K562 (cell line): ENCODE measurements around the gene NDST4. TPM values are rescaled to one million over a fixed set of nuclear protein-coding genes. Genes with fewer than 3 reads are reported as not detected.

Experiments
- ATAC-seq: fragments of 200-7000 bp; cut with Tn5 transposase; 3 replicates; pipeline ENCODE4 v1.9.1; 2020; ENCODE audit warnings: moderate library complexity
- BruUV-seq: library from RNA; stranded (reverse); fragments of 400-500 nt; replicated peaks from 2 replicates; lab custom pipeline; 2021; lab: Mats Ljungman, UMichigan
- CTCF ChIA-PET: fragments of 300-600 bp; formaldehyde crosslinking; extraction: SDS; loops from one replicate; lab custom pipeline; 2021; ENCODE audit warnings: low intra/inter-chr PET ratio; lab: Yijun Ruan, JAX
- POLR2A ChIA-PET: fragments of 300-600, 350-650 bp; sonication (Branson Sonifier 250); formaldehyde crosslinking; extraction: SDS; loops from one replicate; lab custom pipeline; 2021; ENCODE audit warnings: antibody characterized with exemption, inconsistent platforms; lab: Yijun Ruan, JAX
- DNase-seq, 4 experiments: peaks; one replicate each; pipeline versions ENCODE4 v3.0.0 to v3.0.0-alpha.2; 2011 to 2018; ENCODE audit warnings: low spot score in 3 of 4, mixed read lengths in 3 of 4; ENCODE audit errors: extremely low read depth in 1 of 4
- FAIRE-seq: peaks from 2 replicates; lab custom pipeline; 2011; peaks lifted over from hg19 to GRCh38; lab: Jason Lieb, UNC
- H2AFZ ChIP-seq: 2 replicates; pipeline ENCODE4 v1.6.0; 2011; ENCODE audit warnings: low read depth, low read length, control low read depth, inconsistent platforms
- H3K27ac ChIP-seq: fragments of 200-600 bp; 3 replicates; pipeline ENCODE4 v1.8.0; 2011; ENCODE audit warnings: low read depth, mild to moderate bottlenecking, control low read depth, inconsistent platforms, low read length, moderate library complexity, mixed read lengths; ENCODE audit errors: extremely low read depth
- H3K27me3 ChIP-seq, 2 experiments: fragments of 300-600 bp in 1 of 2; 2 replicates in 1 of 2; 3 replicates in 1 of 2; pipeline versions ENCODE4 v1.6.0 to v1.8.0; 2011; ENCODE audit warnings: inconsistent platforms in 2 of 2, low read length in 2 of 2, mild to moderate bottlenecking in 1 of 2, mixed read lengths in 1 of 2, moderate library complexity in 1 of 2; ENCODE audit not compliant: control insufficient read depth in 2 of 2, insufficient read depth in 2 of 2
- H3K36me3 ChIP-seq: fragments of 300-600 bp; 3 replicates; pipeline ENCODE4 v1.8.0; 2011; ENCODE audit warnings: mild to moderate bottlenecking, low read length, inconsistent platforms; ENCODE audit not compliant: control insufficient read depth, insufficient read depth
- H3K4me1 ChIP-seq, 2 experiments: fragments of 200-600 bp in 1 of 2; replicated peaks in 1 of 2; 2 replicates in 1 of 2; 3 replicates in 1 of 2; pipeline versions ENCODE4 v1.5.1 to v1.8.0; 2011; ENCODE audit warnings: inconsistent platforms in 2 of 2, low read length in 2 of 2, mild to moderate bottlenecking in 1 of 2, mixed read lengths in 1 of 2, moderate library complexity in 1 of 2; ENCODE audit not compliant: control insufficient read depth in 2 of 2, insufficient read depth in 2 of 2
- H3K4me2 ChIP-seq: 2 replicates; pipeline ENCODE4 v1.6.1; 2011; ENCODE audit warnings: low read length, control low read depth, inconsistent platforms, mixed read lengths; ENCODE audit not compliant: insufficient read depth
- H3K4me3 ChIP-seq: fragments of 200-600 bp; sonication (generic), shearing (Covaris generic); 2 replicates; pipeline ENCODE4 v1.5.1; 2016; ENCODE audit warnings: control low read depth, inconsistent platforms
- H3K79me2 ChIP-seq: fragments of 200-600 bp; 3 replicates; pipeline ENCODE4 v1.8.0; 2011; ENCODE audit warnings: low read length, inconsistent platforms; ENCODE audit not compliant: control insufficient read depth, insufficient read depth
- H3K9ac ChIP-seq, 2 experiments: 2 replicates each; pipeline versions ENCODE4 v1.6.0 to v1.6.1; 2011; ENCODE audit warnings: low read depth in 2 of 2, low read length in 2 of 2, control low read depth in 1 of 2, inconsistent platforms in 1 of 2, mild to moderate bottlenecking in 1 of 2, mixed read lengths in 1 of 2; ENCODE audit not compliant: insufficient read depth in 1 of 2
- H3K9me1 ChIP-seq: one replicate; pipeline ENCODE4 v1.6.0; 2011; ENCODE audit warnings: inconsistent platforms, mild to moderate bottlenecking, low read length, moderate library complexity; ENCODE audit not compliant: control insufficient read depth, insufficient read depth
- H3K9me3 ChIP-seq: replicated peaks from 2 replicates; pipeline ENCODE4 v1.5.1; 2011; ENCODE audit warnings: low read depth, low read length, inconsistent platforms; ENCODE audit not compliant: control insufficient read depth, insufficient read depth
- H4K20me1 ChIP-seq: replicated peaks from 2 replicates; pipeline ENCODE4 v1.6.1; 2011; ENCODE audit warnings: low read length, inconsistent platforms, mixed read lengths; ENCODE audit not compliant: control insufficient read depth, insufficient read depth
- CBX2 ChIP-seq: fragments of 200-600 bp; sonication (generic); IDR thresholded peaks from one replicate; pipeline ENCODE4 v1.6.1; 2012; ENCODE audit warnings: mild to moderate bottlenecking, low read length, inconsistent platforms; ENCODE audit not compliant: insufficient read depth, poor library complexity, severe bottlenecking
- CTCF ChIP-seq, 3 experiments: IDR thresholded peaks in 2 of 3; conservative IDR thresholded peaks in 1 of 3; 2 replicates each; pipeline ENCODE4 v1.5.1; 2011 to 2012; ENCODE audit warnings: low read length in 3 of 3, mild to moderate bottlenecking in 3 of 3, control low read depth in 2 of 3, improper control_type of control experiment in 1 of 3, inconsistent platforms in 1 of 3, low read depth in 1 of 3, mixed read lengths in 1 of 3, moderate library complexity in 1 of 3; ENCODE audit not compliant: insufficient read depth in 2 of 3
- MAFK ChIP-seq: IDR thresholded peaks from 2 replicates; pipeline ENCODE4 v1.6.1; 2011; ENCODE audit warnings: low read length, improper control_type of control experiment
- RAD21 ChIP-seq, 2 experiments: fragments of 250-450 bp in 1 of 2; fragments of 450-650 bp in 1 of 2; sonication (Bioruptor Pico) in 1 of 2; formaldehyde crosslinking in 1 of 2; IDR thresholded peaks in 1 of 2; conservative IDR thresholded peaks in 1 of 2; 2 replicates each; pipeline versions ENCODE4 v1.4.0 to v1.8.0; 2020 to 2022; ENCODE audit warnings: mild to moderate bottlenecking in 2 of 2, moderate library complexity in 1 of 2
- RBM14 ChIP-seq: fragments of 200-400 bp; formaldehyde crosslinking; IDR thresholded peaks from 2 replicates; pipeline ENCODE4 v1.6.1; 2018; ENCODE audit warnings: low read depth, mild to moderate bottlenecking, low read length, moderate library complexity, borderline replicate concordance; ENCODE audit not compliant: insufficient read depth
- SMC3 ChIP-seq: conservative IDR thresholded peaks from 2 replicates; pipeline ENCODE4 v1.6.1; 2011; ENCODE audit warnings: low read depth, low read length, improper control_type of control experiment; ENCODE audit not compliant: insufficient read depth
- SNRNP70 ChIP-seq: fragments of 200-400 bp; formaldehyde crosslinking; optimal IDR thresholded peaks from 2 replicates; pipeline ENCODE3; 2017; ENCODE audit warnings: low read depth, low read length
- STAG1 ChIP-seq: sonication (generic); formaldehyde crosslinking; IDR thresholded peaks from 2 replicates; pipeline ENCODE4 v1.5.0; 2020; ENCODE audit warnings: missing genetic modification reagents, borderline replicate concordance
- ZNF354B ChIP-seq: fragments of 250-450 bp; sonication (Bioruptor Pico); IDR thresholded peaks from 2 replicates; pipeline ENCODE4 v1.4.0; 2020
- WGBS: fragments of 100-300 bp; shearing (Covaris generic); methylation state at CpG from one replicate; pipeline ENCODE4 v1.1.6; 2016; ENCODE audit warnings: low coverage, mixed read lengths; ENCODE audit not compliant: insufficient coverage; ENCODE audit errors: missing lambda C conversion rate; 5-methylcytosine and 5-hydroxymethylcytosine counted together
- in situ Hi-C: fragments of 300-500 bp; cut with MboI; formaldehyde crosslinking; loops from 4 replicates; pipeline ENCODE4 v1.15.0; 2018; ENCODE audit warnings: inconsistent platforms, mixed read lengths
- intact Hi-C: fragments of 100-400 bp; cut with micrococcal nuclease; formaldehyde crosslinking; loops from 2 replicates; pipeline ENCODE4 v1.14.2; 2022
- polyA plus RNA-seq, 8 experiments: library from polyadenylated mRNA; depleted of rRNA in 4 of 8; stranded (reverse) in 5 of 8; unstranded in 3 of 8; fragments of >200 nt; fragmentation: Nextera tagmentation in 2 of 8; fragmentation: Illumina TruSeq in 1 of 8; extraction: Ambion mirVana in 2 of 8; extraction: Trizol in 1 of 8; gene quantifications; 2 replicates each; pipeline versions ENCODE4 v1.2.1 to v1.2.3, GENCODE V29; 2011 to 2014; ENCODE audit warnings: inconsistent platforms in 1 of 8, missing spikeins in 1 of 8
- total RNA-seq, 7 experiments: library from RNA; depleted of rRNA in 6 of 7; stranded (reverse); fragments of >200 nt in 6 of 7; fragmentation: Illumina TruSeq in 2 of 7; extraction: Trizol in 2 of 7; gene quantifications; 2 replicates each; pipeline versions ENCODE4 v1.2.1 to v1.2.3, GENCODE V29; 2011 to 2021; ENCODE audit warnings: low replicate concordance in 1 of 7

NDST4 gene
- total and polyA plus RNA-seq, 9 of the 15 experiments (the other 6 are each of a cell fraction or from before 2014, with no cell fraction given): not detected

- no peak for FAIRE-seq
- WGBS: 0% methylated on average over 4 of the region's 4 CpGs
- Histone ChIP-seq H3K4me2 (no peak overlapping the region), H3K27ac (no peak overlapping the region), H3K9ac (no peak overlapping the region), H3K27me3 (no peaks in the 10 kb centered on the region), H3K36me3 (no peaks in the 10 kb centered on the region), H3K9me3 (no peaks in the 10 kb centered on the region), H3K4me3 (no peak overlapping the region), H3K79me2 (no peaks in the 10 kb centered on the region), H4K20me1 (no peaks in the 10 kb centered on the region), H3K9me1 (no peaks in the 10 kb centered on the region), H2AFZ (no peak overlapping the region), H3K4me1 (no peaks in the 10 kb centered on the region)
- ChIA-PET POLR2A (no interaction called here), CTCF (no interaction called here)
- TF ChIP-seq ZNF354B (CRISPR knock-in tag) (no peak), CBX2 (no peak), STAG1 (CRISPR knock-in tag) (no peak)
- DNase-seq: no peak
- intact Hi-C loops: loop anchor here (2.0 kb wide), 1 partner anchor 75 kb away; no protein-coding TSS in a partner anchor
- no TSS peak for BruUV-seq
- in situ Hi-C loops: no loop called here
- no peak for ATAC-seq
Observed at GRCh38 chr4:114811564-114812301, 301.7 kb downstream of the NDST4 start.

GRCh38 chr4:114807759-114808404 is 305.5 kb downstream of the NDST4 start:
- BruUV-seq: no TSS peak
- no peaks in the 10 kb centered on the region for H4K20me1 ChIP-seq
- no peak overlapping the region for H3K4me3 ChIP-seq
- ATAC-seq (peak; percentile 87), DNase-seq (peak; percentile 41 to 62 (median 48)), FAIRE-seq (peak; percentile 74)
- H3K9ac ChIP-seq: no peak overlapping the region
- H3K9me3 ChIP-seq: no peaks in the 10 kb centered on the region
- WGBS: 7% methylated on average over 14 of the region's 14 CpGs
- in situ Hi-C loops: no loop called here
- H3K4me1 ChIP-seq: no peaks in the 10 kb centered on the region
- H3K27ac ChIP-seq: no peak overlapping the region
- no peaks in the 10 kb centered on the region for H3K79me2 ChIP-seq
- no peak for TF ChIP-seq MAFK
- TF ChIP-seq CTCF (IDR thresholded peaks at IDR 0.05 in 2 of 3, conservative IDR thresholded peaks at IDR 0.05 in 1 of 3; ENCODE audit: insufficient read depth in 2 of 3, low read depth in 1 of 3, low read length in 3 of 3): peak; percentile 58 to 73 (median 61)
- TF ChIP-seq SNRNP70: no peak
- no peak for TF ChIP-seq RBM14
- peak in 1 of 2 experiments; percentile 39; a peak in 1 of 4 replicates for TF ChIP-seq RAD21 (CRISPR knock-in tag; conservative IDR thresholded peaks at IDR 0.05 in 1 of 2, IDR thresholded peaks at IDR 0.05 in 1 of 2)
- TF ChIP-seq SMC3: 0 out of 2 replicates have a peak, but pooled peaks have one; percentile 14
- intact Hi-C loops: loop anchor here (2.0 to 5.0 kb wide), 2 partner anchors 421 to 1416 kb away; no protein-coding TSS in a partner anchor
- CTCF ChIA-PET: no interaction called here
- no peaks in the 10 kb centered on the region for H3K9me1 ChIP-seq
- no peaks in the 10 kb centered on the region for H3K27me3 ChIP-seq
- POLR2A ChIA-PET: no interaction called here
- H3K36me3 ChIP-seq: no peaks in the 10 kb centered on the region
- H3K4me2 ChIP-seq: no peak overlapping the region
- no peak overlapping the region for H2AFZ ChIP-seq
